IMR-90 (cell line): Measurements from ENCODE around the gene WDR46. TPM values are rescaled to one million over a fixed set of nuclear protein-coding genes. Genes with fewer than 3 reads are reported as not detected.

Experiments used
- ATAC-seq: fragments of 200-7000 bp; cut with Tn5 transposase; 2 replicates; pipeline ENCODE4 v1.9.1; 2020; ENCODE audit warnings: low read depth, mild to moderate bottlenecking, moderate library complexity
- BruUV-seq: library from RNA; stranded (reverse); fragments of 400-500 nt; replicated peaks from 2 replicates; lab custom pipeline; 2021; lab: Mats Ljungman, UMichigan
- CTCF ChIA-PET: fragments of 300-600 bp; formaldehyde crosslinking; extraction: SDS; loops from one replicate; lab custom pipeline; 2021; ENCODE audit warnings: antibody characterized with exemption; lab: Yijun Ruan, JAX
- POLR2A ChIA-PET: fragments of 300-600 bp; sonication (Branson Sonifier 250); formaldehyde crosslinking; loops from one replicate; lab custom pipeline; 2022; ENCODE audit warnings: antibody characterized with exemption; ENCODE audit not compliant: unreplicated experiment; lab: Charles Lee
- DNase-seq: peaks from one replicate; pipeline ENCODE4 v3.0.0; 2013
- H2AFZ ChIP-seq: replicated peaks from 2 replicates; pipeline ENCODE3; 2013; ENCODE audit warnings: low read length, mild to moderate bottlenecking; ENCODE audit not compliant: poor library complexity
- H2AK5ac ChIP-seq: 2 replicates; pipeline ENCODE4 v1.6.1; 2013; ENCODE audit warnings: low read depth, low read length, inconsistent platforms
- H2AK9ac ChIP-seq: replicated peaks from 2 replicates; pipeline ENCODE3; 2013; ENCODE audit warnings: mild to moderate bottlenecking, low read depth, low read length, moderate library complexity; ENCODE audit not compliant: poor library complexity
- H2BK120ac ChIP-seq: 2 replicates; pipeline ENCODE4 v1.6.1; 2013; ENCODE audit warnings: low read depth, low read length, inconsistent platforms
- H2BK15ac ChIP-seq: 3 replicates; pipeline ENCODE4 v1.6.1; 2013; ENCODE audit warnings: low read depth, low read length, inconsistent platforms
- H2BK20ac ChIP-seq: 2 replicates; pipeline ENCODE4 v1.6.1; 2013; ENCODE audit warnings: low read depth, mild to moderate bottlenecking, inconsistent platforms, low read length, moderate library complexity
- H2BK5ac ChIP-seq: 2 replicates; pipeline ENCODE4 v1.6.1; 2013; ENCODE audit warnings: mild to moderate bottlenecking, low read depth, low read length, inconsistent platforms; ENCODE audit not compliant: poor library complexity, severe bottlenecking
- H3K14ac ChIP-seq: replicated peaks from 2 replicates; pipeline ENCODE4 v1.6.1; 2013; ENCODE audit warnings: low read depth, low read length, inconsistent platforms
- H3K18ac ChIP-seq: 2 replicates; pipeline ENCODE4 v1.6.1; 2013; ENCODE audit warnings: low read depth, low read length, control low read depth
- H3K23ac ChIP-seq: 2 replicates; pipeline ENCODE4 v1.6.1; 2013; ENCODE audit warnings: low read depth, low read length, inconsistent platforms
- H3K27ac ChIP-seq: 2 replicates; pipeline ENCODE4 v1.5.1; 2013; ENCODE audit warnings: mild to moderate bottlenecking, control low read depth, low read length; ENCODE audit not compliant: insufficient read depth
- H3K27me3 ChIP-seq: 2 replicates; pipeline ENCODE4 v1.6.1; 2013; ENCODE audit warnings: low read length; ENCODE audit not compliant: control insufficient read depth, insufficient read depth
- H3K36me3 ChIP-seq: 2 replicates; pipeline ENCODE4 v1.6.1; 2013; ENCODE audit warnings: low read length, mixed read lengths; ENCODE audit not compliant: control insufficient read depth, insufficient read depth
- H3K4ac ChIP-seq: 2 replicates; pipeline ENCODE4 v1.6.1; 2013; ENCODE audit warnings: low read depth, low read length, inconsistent platforms
- H3K4me1 ChIP-seq: 2 replicates; pipeline ENCODE4 v1.6.1; 2013; ENCODE audit warnings: low read length, mixed read lengths; ENCODE audit not compliant: control insufficient read depth, insufficient read depth
- H3K4me2 ChIP-seq: 2 replicates; pipeline ENCODE4 v1.6.1; 2013; ENCODE audit warnings: low read depth, mild to moderate bottlenecking, control low read depth, low read length, moderate library complexity
- H3K4me3 ChIP-seq: 2 replicates; pipeline ENCODE4 v1.5.1; 2013; ENCODE audit warnings: low read depth, mild to moderate bottlenecking, control low read depth, low read length, moderate library complexity; ENCODE audit not compliant: insufficient read depth
- H3K56ac ChIP-seq: 2 replicates; pipeline ENCODE4 v1.6.1; 2013; ENCODE audit warnings: low read length, inconsistent platforms; ENCODE audit not compliant: insufficient read depth; ENCODE audit errors: extremely low read depth
- H3K79me1 ChIP-seq, 2 experiments: 2 replicates each; pipeline ENCODE4 v1.6.1; 2013; ENCODE audit warnings: low read length in 2 of 2, inconsistent platforms in 1 of 2, low read depth in 1 of 2
- H3K9ac ChIP-seq: 2 replicates; pipeline ENCODE4 v1.6.1; 2013; ENCODE audit warnings: low read depth, low read length, control low read depth
- H3K9me1 ChIP-seq: 2 replicates; pipeline ENCODE4 v1.6.1; 2013; ENCODE audit warnings: low read length, inconsistent platforms; ENCODE audit not compliant: insufficient read depth
- H3K9me3 ChIP-seq: 2 replicates; pipeline ENCODE4 v1.6.1; 2013; ENCODE audit warnings: low read length; ENCODE audit not compliant: control insufficient read depth, insufficient read depth
- H4K20me1 ChIP-seq: 2 replicates; pipeline ENCODE4 v1.6.1; 2013; ENCODE audit warnings: low read length, inconsistent platforms; ENCODE audit not compliant: insufficient read depth
- H4K5ac ChIP-seq: 2 replicates; pipeline ENCODE4 v1.6.1; 2013; ENCODE audit warnings: mild to moderate bottlenecking, low read depth, low read length, control low read depth
- H4K8ac ChIP-seq, 2 experiments: 2 replicates each; pipeline ENCODE4 v1.6.1; 2013; ENCODE audit warnings: low read depth in 2 of 2, low read length in 2 of 2, control low read depth in 1 of 2, inconsistent platforms in 1 of 2
- H4K91ac ChIP-seq: 2 replicates; pipeline ENCODE4 v1.6.1; 2013; ENCODE audit warnings: low read depth, low read length, inconsistent platforms; ENCODE audit not compliant: insufficient read depth
- BHLHE40 ChIP-seq: fragments of 150-350 bp; IDR thresholded peaks from 2 replicates; pipeline ENCODE4 v1.6.1; 2016; ENCODE audit warnings: mild to moderate bottlenecking, low read depth, low read length
- CHD1 ChIP-seq: IDR thresholded peaks from 2 replicates; pipeline ENCODE4 v1.6.1; 2012; ENCODE audit warnings: low read depth, low read length, improper control_type of control experiment
- ELK1 ChIP-seq: fragments of 150-350 bp; IDR thresholded peaks from 2 replicates; pipeline ENCODE4 v1.6.1; 2016; ENCODE audit warnings: low read depth, mild to moderate bottlenecking, low read length, moderate library complexity, borderline replicate concordance
- FOS ChIP-seq: fragments of 150-350 bp; IDR thresholded peaks from 2 replicates; pipeline ENCODE4 v1.6.1; 2016; ENCODE audit warnings: low read depth, low read length
- MAZ ChIP-seq: IDR thresholded peaks from 2 replicates; pipeline ENCODE4 v1.6.1; 2012; ENCODE audit warnings: low read depth, mild to moderate bottlenecking, low read length, improper control_type of control experiment, moderate library complexity, borderline replicate concordance
- MXI1 ChIP-seq: IDR thresholded peaks from 2 replicates; pipeline ENCODE4 v1.6.1; 2012; ENCODE audit warnings: low read depth, mild to moderate bottlenecking, low read length, moderate library complexity, borderline replicate concordance
- NFE2L2 ChIP-seq: fragments of 150-350 bp; IDR thresholded peaks from 2 replicates; pipeline ENCODE4 v1.6.1; 2016; ENCODE audit warnings: low read depth, mild to moderate bottlenecking, low read length
- POLR2A ChIP-seq: IDR thresholded peaks from 2 replicates; pipeline ENCODE4 v1.6.1; 2012; ENCODE audit warnings: mild to moderate bottlenecking, low read depth, low read length
- RAD21 ChIP-seq: IDR thresholded peaks from 2 replicates; pipeline ENCODE4 v1.6.1; 2012; ENCODE audit warnings: low read length, improper control_type of control experiment
- RCOR1 ChIP-seq: IDR thresholded peaks from 2 replicates; pipeline ENCODE4 v1.6.1; 2012; ENCODE audit warnings: mild to moderate bottlenecking, low read length, improper control_type of control experiment; ENCODE audit not compliant: insufficient replicate concordance
- RFX5 ChIP-seq: IDR thresholded peaks from 2 replicates; pipeline ENCODE4 v1.8.0; 2012; ENCODE audit warnings: low read depth, mild to moderate bottlenecking, low read length, moderate library complexity
- SMC3 ChIP-seq: fragments of 150-350 bp; IDR thresholded peaks from 2 replicates; pipeline ENCODE4 v1.6.1; 2016; ENCODE audit warnings: low read depth, mild to moderate bottlenecking, antibody characterized with exemption, low read length, moderate library complexity
- USF2 ChIP-seq: fragments of 150-350 bp; IDR thresholded peaks from 2 replicates; pipeline ENCODE4 v1.6.1; 2017; ENCODE audit warnings: mild to moderate bottlenecking, antibody characterized with exemption, low read length, low read depth
- WGBS, 2 experiments: methylation state at CpG; one replicate each; pipeline versions ENCODE4 v1.1.5 to v1.1.7; 2013; ENCODE audit warnings: missing lambda C conversion rate in 2 of 2; ENCODE audit not compliant: insufficient read length in 1 of 2; ENCODE audit errors: extremely low coverage in 2 of 2; 5-methylcytosine and 5-hydroxymethylcytosine counted together
- dilution Hi-C: fragments of 300-500 bp; cut with HindIII; formaldehyde crosslinking; loops from one replicate; pipeline ENCODE4 v1.14.3; 2018; ENCODE audit warnings: low sequenced_read_pairs; ENCODE audit not compliant: unreplicated experiment
- in situ Hi-C: fragments of 300-500 bp; cut with MboI; formaldehyde crosslinking; loops from 3 replicates; pipeline ENCODE4 v1.14.3; 2019; ENCODE audit warnings: low sequenced_read_pairs, inconsistent platforms, mixed read lengths
- intact Hi-C: fragments of 100-400 bp; cut with micrococcal nuclease; formaldehyde crosslinking; loops from 2 replicates; pipeline ENCODE4 v1.10.0; 2022
- polyA plus RNA-seq, 3 experiments: library from polyadenylated mRNA; depleted of rRNA; stranded (reverse); fragments of >200 nt; gene quantifications; 2 replicates each; pipeline ENCODE4 v1.2.3, GENCODE V29; 2012; ENCODE audit warnings: low replicate concordance in 1 of 3
- total RNA-seq: library from RNA; depleted of rRNA; stranded (reverse); fragments of >200 nt; gene quantifications from 2 replicates; pipeline ENCODE4 v1.2.3, GENCODE V29; 2012

The WDR46 gene
- total and polyA plus RNA-seq, 2 of the 4 experiments (the other 2 are of a cell fraction), result 73.8 to 81.6 TPM

GRCh38 chr6:33289784-33290315, 811 bp upstream of the WDR46 start:
- POLR2A ChIA-PET, result interaction anchor here (1.3 kb wide), 1 partner anchor 12 kb away, joined by 10 read pairs; no protein-coding TSS in a partner anchor

More at GRCh38 chr6:33289784-33290315, 811 bp upstream of the WDR46 start:
- no peaks in the 10 kb centered on the region for H3K27me3 ChIP-seq
- CTCF ChIA-PET, result interaction anchor here (0.8 kb wide), 1 partner anchor 9 kb away, joined by 5 read pairs; no protein-coding TSS in a partner anchor
- H4K5ac ChIP-seq, result peak overlapping the region; percentile 73
- no peaks in the 10 kb centered on the region for H4K20me1 ChIP-seq
- peak overlapping the region; percentile 97 for H3K4me2 ChIP-seq
- H3K79me1 ChIP-seq, result peaks cover 27 to 53% of the 10 kb centered on the region in 2 experiments
- peak overlapping the region; percentile 53 to 94 for H4K8ac ChIP-seq
- H3K23ac ChIP-seq, result 0 out of 2 replicates have a peak overlapping the region, but pooled peaks have one; percentile 59
- peaks cover 38% of the 10 kb centered on the region for H3K36me3 ChIP-seq
- H3K56ac ChIP-seq, result peak overlapping the region; percentile 64
- BruUV-seq, result TSS peak; percentile 96
- peak; percentile 6 for ATAC-seq
- in situ Hi-C loops, result no loop called here
- peak overlapping the region; percentile 73; the same call in 1 of the 2 replicates for H3K14ac ChIP-seq
- peak overlapping the region; percentile 88 for H3K4ac ChIP-seq
- TF ChIP-seq POLR2A (no peak), MAZ (no peak), MXI1 (no peak), CHD1 (no peak), NFE2L2 (no peak), ELK1 (no peak), RAD21 (no peak), RFX5 (no peak), SMC3 (no peak), BHLHE40 (no peak), RCOR1 (no peak), FOS (no peak), USF2 (no peak)
- 0% methylated on average over 2 of the region's 14 CpGs; no CpG with 5 or more reads in 1 of the 2 experiments for WGBS, 2 experiments
- dilution Hi-C loops, result no loop called here
- peak overlapping the region; percentile 84 for H3K4me3 ChIP-seq
- no peak for DNase-seq
- H2AK9ac ChIP-seq, result peak overlapping the region; percentile 91
- peak overlapping the region; percentile 94 for H2AFZ ChIP-seq
- no peak overlapping the region for H3K18ac ChIP-seq
- H3K9me1 ChIP-seq, result peaks cover 3% of the 10 kb centered on the region; the same call in 1 of the 2 replicates
- no peak overlapping the region for H2BK120ac ChIP-seq
- no peak overlapping the region for H2BK20ac ChIP-seq
- peak overlapping the region; percentile 16; the same call in 1 of the 2 replicates for H2AK5ac ChIP-seq
- peak overlapping the region; percentile 60; the same call in 1 of the 2 replicates for H4K91ac ChIP-seq
- H3K9ac ChIP-seq, result peak overlapping the region; percentile 93
- intact Hi-C loops, result no loop called here
- H3K27ac ChIP-seq, result peak overlapping the region; percentile 78
- H3K4me1 ChIP-seq, result peaks cover 7% of the 10 kb centered on the region
- no peaks in the 10 kb centered on the region for H3K9me3 ChIP-seq
- H2BK15ac ChIP-seq, result no peak overlapping the region
- peak overlapping the region; percentile 65 for H2BK5ac ChIP-seq
